Non-pigmented ciliary epithelial cell (primary cell): Measurements from ENCODE around the gene SLC38A7.
A peak's percentile ranks its signal among the peaks of the same experiment; 100 is the strongest.
"Not testable (repeated sequence)": the region's sequence is repeated elsewhere in the genome, so short reads cannot be mapped to it uniquely, and the experiment has no call there.

Experiments used
- DNase-seq: peaks from one replicate; pipeline ENCODE4 v3.0.0-alpha.2; 2010; ENCODE audit warnings: low read depth

Gene SLC38A7

GRCh38 chr16:58678716-58679115 is 5.9 kb downstream of the SLC38A7 start:
- no peak for DNase-seq

- DNase-seq = no peak
These were observed 6.3 kb downstream of the SLC38A7 start for GRCh38 chr16:58678269-58678668.

GRCh38 chr16:58670946-58671583 is 13.5 kb downstream of the SLC38A7 start:
- DNase-seq = no peak

- DNase-seq = no peak
These were observed 14.4 kb downstream of the SLC38A7 start for GRCh38 chr16:58670177-58670576.

GRCh38 chr16:58665200-58665599 is 19.4 kb downstream of the SLC38A7 start:
- DNase-seq = no peak

DNA sequence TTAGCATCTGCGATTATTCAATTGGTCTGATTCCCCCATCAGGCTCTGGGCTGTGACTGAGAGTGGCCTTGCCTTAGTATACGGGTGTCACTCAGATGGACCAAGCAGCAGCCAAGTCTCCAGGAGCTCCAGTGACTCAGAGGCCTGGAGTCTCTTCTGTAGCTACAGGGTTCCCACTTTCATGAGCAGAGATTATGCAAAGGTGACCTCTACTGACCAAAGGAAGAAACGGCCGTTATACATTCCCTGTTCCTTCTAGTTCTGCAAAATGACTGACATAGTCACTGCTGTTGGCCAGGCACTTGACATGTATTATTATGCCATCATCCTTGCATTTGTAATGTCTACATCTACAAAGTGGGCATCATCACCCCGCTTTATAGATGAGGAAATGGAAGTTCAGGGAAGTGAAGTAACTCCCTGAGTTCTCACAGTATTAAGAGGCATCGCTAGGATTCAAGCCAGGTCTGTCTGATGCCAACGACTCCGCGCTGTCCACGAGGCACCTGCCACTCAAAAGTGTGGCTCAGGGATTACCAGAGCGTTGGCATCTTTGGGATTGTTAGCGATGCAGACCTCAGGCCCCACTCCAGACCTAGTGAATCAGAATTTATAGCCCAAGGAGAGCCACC is 23.3 kb downstream of the SLC38A7 start:
- peak; percentile 70 for DNase-seq

DNA sequence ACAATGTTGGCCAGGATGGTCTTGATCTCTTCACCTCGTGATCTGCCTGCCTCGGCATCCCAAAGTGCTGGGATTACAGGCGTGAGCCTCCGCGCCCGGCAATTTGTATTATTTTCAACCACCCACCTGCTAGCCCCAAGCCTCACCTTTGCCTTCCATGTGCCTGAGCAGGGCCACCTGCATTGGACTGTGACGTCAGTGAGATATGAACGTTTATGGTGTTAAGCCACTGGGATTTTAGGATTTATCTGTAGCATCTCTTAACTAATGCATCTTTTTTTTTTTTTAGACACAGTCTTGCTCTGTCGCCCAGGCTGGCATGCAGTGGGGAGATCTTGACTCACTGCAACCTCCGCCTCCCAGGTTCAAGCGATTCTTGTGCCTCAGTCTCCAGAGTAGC is 24.7 kb downstream of the SLC38A7 start:
- not testable (repeated sequence) for DNase-seq

- no peak for DNase-seq
These were observed 25.8 kb downstream of the SLC38A7 start for GRCh38 chr16:58658796-58659211.

GRCh38 chr16:58656899-58657298 is 27.7 kb downstream of the SLC38A7 start:
- DNase-seq = no peak

DNA sequence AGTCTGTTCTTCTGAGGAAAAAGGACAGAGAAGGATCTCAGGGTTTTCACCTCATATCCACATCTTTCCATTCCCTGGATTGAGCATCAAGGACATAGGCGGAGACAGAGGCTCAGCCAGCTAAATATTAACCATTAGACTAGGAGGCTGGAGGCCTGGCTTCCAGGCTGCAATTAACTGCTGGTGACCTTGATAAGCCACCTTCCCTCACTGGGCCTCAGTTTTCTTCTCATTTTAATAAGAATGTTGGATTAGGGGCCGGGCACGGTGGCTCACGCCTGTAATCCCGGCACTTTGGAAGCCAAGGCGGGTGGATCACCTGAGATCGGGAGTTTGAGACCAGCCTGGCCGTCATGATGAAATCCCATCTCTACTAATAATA is 29.4 kb downstream of the SLC38A7 start:
- DNase-seq = no peak

- no peak for DNase-seq
These were observed 29.9 kb downstream of the SLC38A7 start for GRCh38 chr16:58654560-58655214.

GRCh38 chr16:58652741-58653140 is 31.8 kb downstream of the SLC38A7 start:
- no peak for DNase-seq

- DNase-seq = no peak
These were observed 32.6 kb downstream of the SLC38A7 start for GRCh38 chr16:58651965-58652348.

DNA sequence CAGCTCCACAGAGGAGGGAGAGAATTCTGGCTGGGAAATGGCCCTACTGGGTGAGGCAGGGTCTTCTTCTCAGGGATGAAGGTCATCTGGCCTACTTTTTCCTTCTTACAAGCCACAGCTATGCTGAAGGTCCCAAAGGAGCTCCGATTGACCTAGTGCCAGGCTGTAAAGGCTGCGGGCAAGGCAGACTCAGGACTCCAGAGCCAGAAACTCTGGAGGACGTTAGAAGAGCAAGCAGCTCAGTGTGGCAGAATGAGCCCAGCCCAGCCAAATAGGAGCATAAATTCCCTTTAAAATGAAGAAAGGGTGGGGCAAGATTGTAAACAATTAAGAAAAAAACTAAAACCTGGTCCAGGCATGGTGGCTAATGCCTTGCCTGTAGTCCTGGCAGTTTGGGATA is 34.9 kb downstream of the SLC38A7 start:
- no peak for DNase-seq

DNA sequence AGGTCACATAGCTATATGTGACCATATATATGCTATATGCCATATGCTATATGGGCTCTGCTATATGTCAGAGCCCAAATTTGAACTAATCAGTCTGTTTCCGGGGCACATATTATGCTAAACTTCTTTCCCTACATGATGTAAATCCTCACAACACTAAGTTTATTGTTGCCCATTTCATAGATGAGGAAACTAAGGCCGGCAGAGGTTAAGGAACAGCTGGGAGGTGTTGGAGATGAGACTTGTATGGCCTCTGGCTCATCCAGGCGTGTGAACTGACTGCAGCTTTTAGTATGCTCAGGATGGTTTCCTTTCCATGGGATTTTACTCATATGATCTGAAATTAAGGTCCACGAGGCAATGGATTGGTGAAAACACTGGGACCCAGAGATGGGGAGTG is 37.5 kb downstream of the SLC38A7 start:
- DNase-seq = no peak

DNA sequence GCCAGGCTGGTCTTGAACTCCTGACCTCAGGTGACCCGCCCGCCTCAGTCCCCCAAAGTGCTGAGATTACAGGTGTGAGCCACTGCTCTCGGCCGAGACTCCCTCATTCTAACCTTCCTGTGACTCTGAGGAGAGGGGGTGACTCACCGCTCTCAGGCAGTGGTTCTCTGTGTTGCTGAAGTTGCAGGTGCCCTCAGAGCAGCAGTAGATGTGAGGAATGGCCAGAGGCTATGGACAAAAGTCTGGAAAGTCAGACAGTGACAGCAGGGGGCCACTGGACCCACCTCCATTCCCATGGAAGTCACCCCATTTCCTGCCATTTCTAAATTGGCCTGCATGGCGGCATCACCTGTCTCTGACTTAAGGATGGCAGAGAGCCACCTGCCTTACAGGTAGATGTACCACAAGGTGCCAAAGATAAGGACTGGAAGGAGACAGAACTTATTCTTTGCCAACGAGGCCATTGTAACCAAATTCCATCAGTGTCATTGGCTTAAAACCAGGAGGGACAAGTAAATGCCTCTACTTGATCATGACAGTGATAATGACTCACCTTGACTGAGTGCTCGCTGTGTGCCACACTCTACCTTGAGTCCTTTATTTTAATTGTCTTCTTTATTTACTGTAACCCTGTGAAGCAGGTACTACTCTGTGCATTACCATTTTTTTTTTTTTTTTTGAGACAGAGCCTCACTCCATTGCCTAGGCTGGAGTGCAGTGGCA is 39.6 kb downstream of the SLC38A7 start:
- no peak for DNase-seq

DNA sequence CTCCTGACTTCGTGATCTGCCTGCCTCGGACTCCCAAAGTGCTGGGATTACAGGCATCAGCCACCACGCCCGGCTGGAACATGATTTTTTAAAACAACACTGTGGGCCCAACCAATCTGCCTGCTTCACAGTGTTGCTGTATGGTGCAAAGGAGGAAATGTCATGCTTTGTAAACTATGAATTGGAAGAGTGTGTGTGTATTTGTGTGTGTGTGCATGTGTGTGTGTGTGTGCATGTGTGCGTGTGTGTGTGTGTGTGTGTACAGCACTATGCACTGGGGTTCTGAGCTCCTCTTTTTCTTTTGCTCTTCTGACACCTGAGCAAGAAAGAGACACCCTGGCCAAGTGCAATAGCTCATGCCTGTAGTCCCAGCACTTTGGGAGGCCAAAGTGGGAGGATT is 40.5 kb downstream of the SLC38A7 start:
- DNase-seq = no peak

DNA sequence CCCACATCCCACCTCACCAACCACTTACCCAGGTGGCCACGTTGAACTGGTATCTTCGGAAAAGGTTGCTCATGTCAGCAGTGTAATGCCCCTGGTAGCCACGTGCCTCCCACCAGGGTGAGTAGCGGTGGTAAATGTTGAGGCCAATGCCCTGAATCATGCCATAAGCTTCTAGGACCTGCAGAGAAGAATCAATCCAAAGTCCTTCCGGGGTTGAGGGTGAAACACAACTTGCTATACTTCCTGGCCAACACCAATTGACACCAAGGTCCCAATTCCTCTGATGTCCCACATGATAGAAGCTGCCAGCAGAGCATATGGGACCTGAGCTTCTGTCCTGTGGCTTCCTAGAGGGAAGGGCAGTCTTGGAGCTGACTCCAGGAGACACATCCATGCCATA is 43.6 kb downstream of the SLC38A7 start:
- DNase-seq = no peak

- no peak for DNase-seq
These were observed 44.7 kb downstream of the SLC38A7 start for GRCh38 chr16:58639836-58640235.

- DNase-seq = no peak
These were observed 45.3 kb downstream of the SLC38A7 start for GRCh38 chr16:58639230-58639629.

DNA sequence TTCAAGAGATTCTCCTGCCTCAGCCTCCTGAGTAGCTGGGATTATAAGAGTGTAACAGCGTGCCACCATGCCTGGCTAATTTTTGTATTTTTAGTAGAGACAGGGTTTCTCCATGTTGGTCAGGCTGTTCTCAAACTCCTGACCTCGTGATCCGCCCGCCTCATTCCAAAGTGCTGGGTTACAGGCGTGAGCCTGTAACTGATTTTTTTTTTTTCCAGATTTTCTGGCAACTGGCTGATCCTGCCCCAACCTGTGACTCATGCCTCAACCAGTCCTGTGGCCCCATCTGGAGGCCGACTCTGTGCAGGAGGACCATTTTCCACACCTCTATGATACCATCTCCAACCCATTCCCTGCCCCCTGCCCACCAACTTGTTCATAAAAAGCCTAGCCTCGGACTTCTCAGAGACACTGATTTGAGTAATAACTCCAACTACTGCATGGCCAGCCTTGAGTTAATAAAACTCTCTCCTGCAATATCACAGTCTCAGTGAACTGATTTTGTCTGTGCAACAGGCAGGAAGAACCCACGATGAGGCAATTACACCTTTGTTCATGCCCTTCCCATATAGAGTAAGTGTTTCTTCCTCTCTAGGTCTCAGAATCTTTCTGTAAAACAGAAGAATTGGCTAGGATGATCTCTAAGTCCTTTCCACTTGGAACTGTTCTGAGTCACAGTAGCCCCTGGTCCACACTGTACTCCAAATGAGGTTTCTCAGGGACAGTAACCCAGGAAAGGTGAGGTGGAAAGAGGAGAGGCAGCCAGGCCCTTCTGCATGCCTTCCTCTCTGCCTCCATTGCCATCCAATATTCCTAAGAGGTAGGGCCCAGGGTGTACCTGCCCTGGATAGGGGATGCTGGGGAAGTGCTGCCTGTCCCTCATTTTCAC is 46.2 kb downstream of the SLC38A7 start:
- DNase-seq = no peak

DNA sequence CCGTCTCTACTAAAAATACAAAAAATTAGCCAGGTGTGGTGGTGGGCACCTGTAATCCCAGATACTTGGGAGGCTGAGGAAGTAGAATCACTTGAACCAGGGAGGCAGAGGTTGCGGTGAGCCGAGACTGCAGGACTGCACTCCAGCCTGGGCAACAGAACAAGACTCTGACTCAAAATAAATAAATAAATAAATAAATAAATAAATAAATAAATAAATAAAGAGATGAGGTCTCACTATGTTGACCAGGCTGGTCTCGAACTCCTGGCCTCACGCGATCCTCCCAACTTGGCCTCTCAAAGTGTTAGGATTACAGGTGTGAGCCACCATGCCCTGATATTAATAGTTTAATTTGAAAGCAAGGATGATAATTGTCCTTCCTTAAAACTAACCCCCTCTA is 47.5 kb downstream of the SLC38A7 start:
- not testable (repeated sequence) for DNase-seq
